Measurements from ENCODE around the gene PRKCZ. TPM values are rescaled to one million over a fixed set of nuclear protein-coding genes. Genes with fewer than 3 reads are reported as not detected.

PRKCZ gene
- polyA plus RNA-seq, 1 of the 3 experiments (the other 2 are of a cell fraction): 24.2 TPM

DNA sequence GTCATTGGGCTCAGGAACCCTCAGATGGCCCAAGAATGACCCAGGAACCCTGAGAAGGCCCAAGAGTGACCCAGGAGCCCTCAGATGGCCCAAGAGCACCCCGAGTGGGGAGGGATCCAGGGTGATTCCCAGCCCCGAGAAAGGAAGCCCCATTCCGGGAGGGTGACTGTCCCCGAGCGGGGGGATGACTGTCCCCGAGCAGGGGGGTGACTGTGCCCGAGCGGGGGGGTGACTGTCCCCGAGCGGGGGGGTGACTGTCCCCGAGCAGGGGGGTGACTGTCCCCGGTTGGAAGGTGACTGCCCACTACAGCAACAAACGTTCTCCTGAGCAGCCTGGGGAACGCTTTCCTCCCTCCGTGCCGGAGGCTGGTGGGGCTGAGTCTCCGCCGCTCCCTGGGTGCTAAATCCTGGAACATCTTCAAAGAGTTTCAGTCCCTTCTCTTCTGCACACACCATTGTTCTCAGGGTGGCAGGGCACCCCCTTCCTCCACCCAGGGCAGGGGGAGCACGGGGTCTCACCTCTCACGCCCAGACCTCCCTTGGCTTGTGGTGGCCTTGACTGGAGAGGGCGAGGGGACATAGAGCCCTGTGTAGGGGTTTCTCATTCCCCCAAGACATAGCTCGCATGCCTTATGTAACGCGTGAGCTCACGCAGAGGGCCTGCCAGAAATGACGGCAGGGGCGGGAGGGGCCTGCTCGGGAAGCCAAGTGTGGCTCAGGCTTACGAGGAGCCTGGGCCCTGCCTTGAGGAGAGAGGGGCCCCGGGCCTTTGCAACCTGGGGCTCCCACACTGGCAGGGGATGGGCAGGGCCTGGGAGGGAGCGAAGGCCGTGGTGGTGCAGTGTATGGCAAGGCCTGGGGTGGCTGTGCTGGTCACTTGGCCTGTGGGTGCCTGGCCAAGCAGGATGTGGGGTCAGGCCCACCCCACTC, 163.6 kb downstream of the PRKCZ start:
- no peaks in the 10 kb centered on the region for H3K79me2 ChIP-seq (ENCODE audit: insufficient read depth)
- 96% methylated on average over 15 of the region's 32 CpGs for WGBS (ENCODE audit: low lambda C conversion rate)
- no peak overlapping the region for H2AFZ ChIP-seq (ENCODE audit: low read depth)
- H3K27me3 ChIP-seq (ENCODE audit: insufficient read depth): no peaks in the 10 kb centered on the region
- no peaks in the 10 kb centered on the region for H3K36me3 ChIP-seq (replicated peaks in 1 of 2; ENCODE audit: control insufficient read depth in 1 of 2, insufficient read depth in 2 of 2, low read length in 1 of 2)
- CTCF ChIA-PET: interaction anchor here (0.9 to 1.0 kb wide), 2 partner anchors 19 to 168 kb away, joined by 3 to 4 read pairs; no protein-coding TSS in a partner anchor
- no peak for DNase-seq
- POLR2A ChIA-PET: no interaction called here
- peak overlapping the region; percentile 30; the same call in 1 of the 2 replicates for H3K9ac ChIP-seq
- H3K4me2 ChIP-seq: no peak overlapping the region
- no peak overlapping the region for H3K4me3 ChIP-seq (ENCODE audit: low read depth in 2 of 2, low read length in 1 of 2)
- H3K4me1 ChIP-seq (ENCODE audit: control insufficient read depth in 1 of 2, insufficient read depth in 2 of 2, low read depth in 1 of 2, low read length in 1 of 2): peaks cover 15 to 39% of the 10 kb centered on the region in 2 experiments; a peak in 2 of 4 replicates
- no peak for TF ChIP-seq FOXJ3 (CRISPR knock-in tag; IDR thresholded peaks at IDR 0.05)
- TF ChIP-seq, protein P1, sequence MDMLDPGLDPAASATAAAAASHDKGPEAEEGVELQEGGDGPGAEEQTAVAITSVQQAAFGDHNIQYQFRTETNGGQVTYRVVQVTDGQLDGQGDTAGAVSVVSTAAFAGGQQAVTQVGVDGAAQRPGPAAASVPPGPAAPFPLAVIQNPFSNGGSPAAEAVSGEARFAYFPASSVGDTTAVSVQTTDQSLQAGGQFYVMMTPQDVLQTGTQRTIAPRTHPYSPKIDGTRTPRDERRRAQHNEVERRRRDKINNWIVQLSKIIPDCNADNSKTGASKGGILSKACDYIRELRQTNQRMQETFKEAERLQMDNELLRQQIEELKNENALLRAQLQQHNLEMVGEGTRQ (IDR thresholded peaks at IDR 0.05; ENCODE audit: borderline replicate concordance, low read depth, low read length): no peak
- TF ChIP-seq TCF12 (IDR thresholded peaks at IDR 0.05): no peak
- TF ChIP-seq SIN3A (IDR thresholded peaks at IDR 0.05; ENCODE audit: borderline replicate concordance, low read depth, low read length): no peak
- no peak for TF ChIP-seq JUND (IDR thresholded peaks at IDR 0.05)
- no peak for TF ChIP-seq ELF1 (IDR thresholded peaks at IDR 0.05)
- TF ChIP-seq, protein P2, sequence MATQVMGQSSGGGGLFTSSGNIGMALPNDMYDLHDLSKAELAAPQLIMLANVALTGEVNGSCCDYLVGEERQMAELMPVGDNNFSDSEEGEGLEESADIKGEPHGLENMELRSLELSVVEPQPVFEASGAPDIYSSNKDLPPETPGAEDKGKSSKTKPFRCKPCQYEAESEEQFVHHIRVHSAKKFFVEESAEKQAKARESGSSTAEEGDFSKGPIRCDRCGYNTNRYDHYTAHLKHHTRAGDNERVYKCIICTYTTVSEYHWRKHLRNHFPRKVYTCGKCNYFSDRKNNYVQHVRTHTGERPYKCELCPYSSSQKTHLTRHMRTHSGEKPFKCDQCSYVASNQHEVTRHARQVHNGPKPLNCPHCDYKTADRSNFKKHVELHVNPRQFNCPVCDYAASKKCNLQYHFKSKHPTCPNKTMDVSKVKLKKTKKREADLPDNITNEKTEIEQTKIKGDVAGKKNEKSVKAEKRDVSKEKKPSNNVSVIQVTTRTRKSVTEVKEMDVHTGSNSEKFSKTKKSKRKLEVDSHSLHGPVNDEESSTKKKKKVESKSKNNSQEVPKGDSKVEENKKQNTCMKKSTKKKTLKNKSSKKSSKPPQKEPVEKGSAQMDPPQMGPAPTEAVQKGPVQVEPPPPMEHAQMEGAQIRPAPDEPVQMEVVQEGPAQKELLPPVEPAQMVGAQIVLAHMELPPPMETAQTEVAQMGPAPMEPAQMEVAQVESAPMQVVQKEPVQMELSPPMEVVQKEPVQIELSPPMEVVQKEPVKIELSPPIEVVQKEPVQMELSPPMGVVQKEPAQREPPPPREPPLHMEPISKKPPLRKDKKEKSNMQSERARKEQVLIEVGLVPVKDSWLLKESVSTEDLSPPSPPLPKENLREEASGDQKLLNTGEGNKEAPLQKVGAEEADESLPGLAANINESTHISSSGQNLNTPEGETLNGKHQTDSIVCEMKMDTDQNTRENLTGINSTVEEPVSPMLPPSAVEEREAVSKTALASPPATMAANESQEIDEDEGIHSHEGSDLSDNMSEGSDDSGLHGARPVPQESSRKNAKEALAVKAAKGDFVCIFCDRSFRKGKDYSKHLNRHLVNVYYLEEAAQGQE (IDR thresholded peaks at IDR 0.05; ENCODE audit: low read depth, low read length): no peak
- TF ChIP-seq GABPA (IDR thresholded peaks at IDR 0.05; ENCODE audit: low read depth): no peak
- no peak for TF ChIP-seq TEAD4 (IDR thresholded peaks at IDR 0.05; ENCODE audit: borderline replicate concordance, insufficient read depth)
- TF ChIP-seq, protein P3, sequence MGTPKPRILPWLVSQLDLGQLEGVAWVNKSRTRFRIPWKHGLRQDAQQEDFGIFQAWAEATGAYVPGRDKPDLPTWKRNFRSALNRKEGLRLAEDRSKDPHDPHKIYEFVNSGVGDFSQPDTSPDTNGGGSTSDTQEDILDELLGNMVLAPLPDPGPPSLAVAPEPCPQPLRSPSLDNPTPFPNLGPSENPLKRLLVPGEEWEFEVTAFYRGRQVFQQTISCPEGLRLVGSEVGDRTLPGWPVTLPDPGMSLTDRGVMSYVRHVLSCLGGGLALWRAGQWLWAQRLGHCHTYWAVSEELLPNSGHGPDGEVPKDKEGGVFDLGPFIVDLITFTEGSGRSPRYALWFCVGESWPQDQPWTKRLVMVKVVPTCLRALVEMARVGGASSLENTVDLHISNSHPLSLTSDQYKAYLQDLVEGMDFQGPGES (IDR thresholded peaks at IDR 0.05; ENCODE audit: low read depth, low read length): no peak
- no peak for TF ChIP-seq NFIC (IDR thresholded peaks at IDR 0.05; ENCODE audit: borderline replicate concordance)
- TF ChIP-seq, protein P4, sequence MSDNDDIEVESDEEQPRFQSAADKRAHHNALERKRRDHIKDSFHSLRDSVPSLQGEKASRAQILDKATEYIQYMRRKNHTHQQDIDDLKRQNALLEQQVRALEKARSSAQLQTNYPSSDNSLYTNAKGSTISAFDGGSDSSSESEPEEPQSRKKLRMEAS (IDR thresholded peaks at IDR 0.05; ENCODE audit: low read depth): no peak
- TF ChIP-seq, protein P5, sequence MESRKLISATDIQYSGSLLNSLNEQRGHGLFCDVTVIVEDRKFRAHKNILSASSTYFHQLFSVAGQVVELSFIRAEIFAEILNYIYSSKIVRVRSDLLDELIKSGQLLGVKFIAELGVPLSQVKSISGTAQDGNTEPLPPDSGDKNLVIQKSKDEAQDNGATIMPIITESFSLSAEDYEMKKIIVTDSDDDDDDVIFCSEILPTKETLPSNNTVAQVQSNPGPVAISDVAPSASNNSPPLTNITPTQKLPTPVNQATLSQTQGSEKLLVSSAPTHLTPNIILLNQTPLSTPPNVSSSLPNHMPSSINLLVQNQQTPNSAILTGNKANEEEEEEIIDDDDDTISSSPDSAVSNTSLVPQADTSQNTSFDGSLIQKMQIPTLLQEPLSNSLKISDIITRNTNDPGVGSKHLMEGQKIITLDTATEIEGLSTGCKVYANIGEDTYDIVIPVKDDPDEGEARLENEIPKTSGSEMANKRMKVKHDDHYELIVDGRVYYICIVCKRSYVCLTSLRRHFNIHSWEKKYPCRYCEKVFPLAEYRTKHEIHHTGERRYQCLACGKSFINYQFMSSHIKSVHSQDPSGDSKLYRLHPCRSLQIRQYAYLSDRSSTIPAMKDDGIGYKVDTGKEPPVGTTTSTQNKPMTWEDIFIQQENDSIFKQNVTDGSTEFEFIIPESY (IDR thresholded peaks at IDR 0.05; ENCODE audit: borderline replicate concordance, low read depth): no peak
- TF ChIP-seq EZH2phosphoT487 (IDR thresholded peaks at IDR 0.05; ENCODE audit: borderline replicate concordance, low read depth): no peak
- TF ChIP-seq, protein P6, sequence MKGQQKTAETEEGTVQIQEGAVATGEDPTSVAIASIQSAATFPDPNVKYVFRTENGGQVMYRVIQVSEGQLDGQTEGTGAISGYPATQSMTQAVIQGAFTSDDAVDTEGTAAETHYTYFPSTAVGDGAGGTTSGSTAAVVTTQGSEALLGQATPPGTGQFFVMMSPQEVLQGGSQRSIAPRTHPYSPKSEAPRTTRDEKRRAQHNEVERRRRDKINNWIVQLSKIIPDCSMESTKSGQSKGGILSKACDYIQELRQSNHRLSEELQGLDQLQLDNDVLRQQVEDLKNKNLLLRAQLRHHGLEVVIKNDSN (IDR thresholded peaks at IDR 0.05; ENCODE audit: borderline replicate concordance, low read depth): no peak
- no peaks in the 10 kb centered on the region for H4K20me1 ChIP-seq (ENCODE audit: insufficient read depth)
- H3F3A ChIP-seq (replicated peaks; ENCODE audit: insufficient read depth): peaks cover 11% of the 10 kb centered on the region
- no peaks in the 10 kb centered on the region for H3K9me3 ChIP-seq
- no peaks in the 10 kb centered on the region for H3K9me2 ChIP-seq
- H3K27ac ChIP-seq (ENCODE audit: low read depth in 2 of 2, low read length in 1 of 2): peak overlapping the region; percentile 53 to 84; a peak in 3 of 4 replicates

Data from SK-N-SH (cell line).